Liver (tissue), 9 donors: ENCODE measurements around the gene BRAP. TPM values are rescaled to one million over a fixed set of nuclear protein-coding genes. Genes with fewer than 3 reads are reported as not detected.
A peak's percentile ranks its signal among the peaks of the same experiment; 100 is the strongest.

Source experiments
- DNase-seq: peaks from one replicate; pipeline ENCODE4 v3.0.0-alpha.2; 2017; ENCODE audit warnings: low spot score
- H3K27ac ChIP-seq, 2 donors: one replicate each; pipeline ENCODE4 v1.7.0; 2013; ENCODE audit warnings: inconsistent platforms in 2 of 2, low read length in 2 of 2, control low read depth in 1 of 2, low read depth in 1 of 2, mild to moderate bottlenecking in 1 of 2
- H3K27me3 ChIP-seq, 4 donors: one replicate each; pipeline versions ENCODE4 v1.6.1 to v1.7.0; 2013; ENCODE audit warnings: low read length in 3 of 4, inconsistent platforms in 1 of 4, mild to moderate bottlenecking in 1 of 4, moderate library complexity in 1 of 4; ENCODE audit not compliant: control insufficient read depth in 4 of 4, insufficient read depth in 4 of 4
- H3K36me3 ChIP-seq, 4 donors: one replicate each; pipeline versions ENCODE4 v1.6.1 to v1.7.0; 2013; ENCODE audit warnings: low read length in 3 of 4, mild to moderate bottlenecking in 3 of 4, low read depth in 1 of 4, moderate library complexity in 1 of 4; ENCODE audit not compliant: control insufficient read depth in 4 of 4, insufficient read depth in 3 of 4
- H3K4me1 ChIP-seq, 4 donors: one replicate each; pipeline versions ENCODE4 v1.6.1 to v1.7.0; 2013; ENCODE audit warnings: low read length in 3 of 4, mild to moderate bottlenecking in 3 of 4, moderate library complexity in 1 of 4; ENCODE audit not compliant: control insufficient read depth in 4 of 4, insufficient read depth in 4 of 4
- H3K4me3 ChIP-seq, 3 donors: one replicate each; pipeline versions ENCODE4 v1.6.1 to v1.7.0; 2013; ENCODE audit warnings: low read length in 3 of 3, control low read depth in 1 of 3, low read depth in 1 of 3, mild to moderate bottlenecking in 1 of 3
- H3K9ac ChIP-seq, 2 donors: one replicate each; pipeline ENCODE4 v1.7.0; 2013; ENCODE audit warnings: low read length in 2 of 2, mild to moderate bottlenecking in 2 of 2, moderate library complexity in 2 of 2, control low read depth in 1 of 2, low read depth in 1 of 2
- H3K9me3 ChIP-seq, 4 donors: one replicate each; pipeline versions ENCODE4 v1.6.1 to v1.7.0; 2013; ENCODE audit warnings: low read length in 3 of 4; ENCODE audit not compliant: control insufficient read depth in 4 of 4
- ATF3 ChIP-seq: IDR thresholded peaks from 2 replicates; pipeline ENCODE4 v1.6.1; 2016; ENCODE audit warnings: antibody characterized with exemption
- CTCF ChIP-seq: fragments of 150-350 bp; IDR thresholded peaks from 2 replicates; pipeline ENCODE4 v1.5.1; 2017; ENCODE audit warnings: improper control_type of control experiment, low read depth, low read length; ENCODE audit not compliant: missing input control
- FOXA1 ChIP-seq: IDR thresholded peaks from 2 replicates; pipeline ENCODE4 v1.6.1; 2016; ENCODE audit warnings: antibody characterized with exemption
- FOXA2 ChIP-seq: IDR thresholded peaks from 2 replicates; pipeline ENCODE4 v1.6.1; 2016; ENCODE audit warnings: antibody characterized with exemption
- HNF4A ChIP-seq, 2 donors: conservative IDR thresholded peaks; 2 replicates each; pipeline ENCODE4 v1.6.1; 2016; ENCODE audit warnings: antibody characterized with exemption in 2 of 2, mild to moderate bottlenecking in 2 of 2
- HNF4G ChIP-seq: IDR thresholded peaks from 2 replicates; pipeline ENCODE4 v1.6.1; 2016; ENCODE audit warnings: antibody characterized with exemption
- MAX ChIP-seq: IDR thresholded peaks from 2 replicates; pipeline ENCODE4 v1.6.1; 2016; ENCODE audit warnings: antibody characterized with exemption
- NR2F2 ChIP-seq: IDR thresholded peaks from 2 replicates; pipeline ENCODE4 v1.6.1; 2016; ENCODE audit warnings: antibody characterized with exemption
- RAD21 ChIP-seq, 2 donors: IDR thresholded peaks; 2 replicates each; pipeline ENCODE4 v1.6.1; 2016; ENCODE audit warnings: antibody characterized with exemption in 2 of 2, mild to moderate bottlenecking in 2 of 2
- REST ChIP-seq: IDR thresholded peaks from 2 replicates; pipeline ENCODE4 v1.6.1; 2016; ENCODE audit warnings: antibody characterized with exemption, mild to moderate bottlenecking
- RXRA ChIP-seq, 2 donors: IDR thresholded peaks; 2 replicates each; pipeline ENCODE4 v1.6.1; 2017 to 2018; ENCODE audit warnings: antibody characterized with exemption in 2 of 2, mild to moderate bottlenecking in 1 of 2
- SP1 ChIP-seq: IDR thresholded peaks from 2 replicates; pipeline ENCODE4 v1.6.1; 2018; ENCODE audit warnings: antibody characterized with exemption, mild to moderate bottlenecking
- TAF1 ChIP-seq: conservative IDR thresholded peaks from 2 replicates; pipeline ENCODE4 v1.6.1; 2016; ENCODE audit warnings: antibody characterized with exemption, mild to moderate bottlenecking
- YY1 ChIP-seq: IDR thresholded peaks from 2 replicates; pipeline ENCODE4 v1.6.1; 2016; ENCODE audit warnings: antibody characterized with exemption, mild to moderate bottlenecking
- ZBTB33 ChIP-seq: IDR thresholded peaks from 2 replicates; pipeline ENCODE4 v1.6.1; 2016; ENCODE audit warnings: antibody characterized with exemption
- WGBS: extraction: QIAGEN DNeasy Blood & Tissue Kit; methylation state at CpG from one replicate; pipeline ENCODE4 v1.1.7; 2013; 5-methylcytosine and 5-hydroxymethylcytosine counted together
- polyA plus RNA-seq, 2 donors: library from polyadenylated mRNA; stranded (reverse) in 1 of 2; unstranded in 1 of 2; fragments of 200-250 nt in 1 of 2; fragments of >200 nt in 1 of 2; fragmentation: Nextera tagmentation in 1 of 2; extraction: Ambion mirVana in 1 of 2; gene quantifications; one replicate each; pipeline versions ENCODE4 v1.2.1 to v1.2.3, GENCODE V29; 2013 to 2015
- total RNA-seq, 2 donors: library from RNA; depleted of rRNA; stranded (reverse); fragments of >200 nt; gene quantifications; one replicate each; pipeline ENCODE4 v1.2.3, GENCODE V29; 2014
- donor health status: healthy.
- donor health status: healthy.
- donor health status: healthy.
- donor health status: healthy.
- donor health status: healthy.

Gene BRAP
- total and polyA plus RNA-seq, 4 donors = 4.8 to 10.1 (median 6.7) TPM

GRCh38 chr12:111628505-111629260 lies 57.1 kb downstream of the BRAP start:
- Histone ChIP-seq H3K9ac (no peak overlapping the region), H3K36me3 (no peaks in the 10 kb centered on the region), H3K27me3 (no peaks in the 10 kb centered on the region), H3K9me3 (no peaks in the 10 kb centered on the region), H3K4me3 (no peak overlapping the region), H3K4me1 (peaks cover 0 to 7% (median 5%) of the 10 kb centered on the region in 4 donors), H3K27ac (no peak overlapping the region)
- 87% methylated on average over 7 of the region's 7 CpGs for WGBS
- TF ChIP-seq RXRA (IDR thresholded peaks at IDR 0.05) (peak; percentile 45 to 53), NR2F2 (peak; percentile 14), HNF4A (conservative IDR thresholded peaks at IDR 0.05) (peak; percentile 66 to 73), MAX (no peak), CTCF (no peak), FOXA1 (peak; percentile 27), SP1 (peak; percentile 31), ZBTB33 (no peak)
- no peak for DNase-seq

- Histone ChIP-seq H3K27ac (no peak overlapping the region), H3K9ac (no peak overlapping the region), H3K36me3 (no peaks in the 10 kb centered on the region), H3K27me3 (no peaks in the 10 kb centered on the region), H3K9me3 (no peaks in the 10 kb centered on the region), H3K4me1 (peaks cover 0 to 7% (median 5%) of the 10 kb centered on the region in 4 donors), H3K4me3 (no peak overlapping the region)
- TF ChIP-seq HNF4G (no peak), ATF3 (no peak), RAD21 (IDR thresholded peaks at IDR 0.05) (no peak), SP1 (no peak), FOXA2 (no peak), REST (no peak), MAX (no peak), CTCF (no peak), YY1 (no peak), TAF1 (no peak), HNF4A (conservative IDR thresholded peaks at IDR 0.05) (no peak), RXRA (IDR thresholded peaks at IDR 0.05) (no peak)
- WGBS = 96% methylated on average over 6 of the region's 6 CpGs
- DNase-seq = no peak
Measured at GRCh38 chr12:111626230-111626629, 59.5 kb downstream of the BRAP start.
